GM12892 (cell line): ENCODE measurements around the gene SEC14L1.

Experiments
- POLR2A ChIP-seq: IDR thresholded peaks from 2 replicates; pipeline ENCODE4 v1.6.1; 2011; ENCODE audit warnings: low read depth, low read length, control low read depth
- POLR2AphosphoS5 ChIP-seq: IDR thresholded peaks from 2 replicates; pipeline ENCODE4 v1.6.1; 2011; ENCODE audit warnings: low read depth, low read length, control low read depth
- TAF1 ChIP-seq: IDR thresholded peaks from 2 replicates; pipeline ENCODE4 v1.6.1; 2011; ENCODE audit warnings: low read depth, mild to moderate bottlenecking, control low read depth, low read length, borderline replicate concordance

DNA sequence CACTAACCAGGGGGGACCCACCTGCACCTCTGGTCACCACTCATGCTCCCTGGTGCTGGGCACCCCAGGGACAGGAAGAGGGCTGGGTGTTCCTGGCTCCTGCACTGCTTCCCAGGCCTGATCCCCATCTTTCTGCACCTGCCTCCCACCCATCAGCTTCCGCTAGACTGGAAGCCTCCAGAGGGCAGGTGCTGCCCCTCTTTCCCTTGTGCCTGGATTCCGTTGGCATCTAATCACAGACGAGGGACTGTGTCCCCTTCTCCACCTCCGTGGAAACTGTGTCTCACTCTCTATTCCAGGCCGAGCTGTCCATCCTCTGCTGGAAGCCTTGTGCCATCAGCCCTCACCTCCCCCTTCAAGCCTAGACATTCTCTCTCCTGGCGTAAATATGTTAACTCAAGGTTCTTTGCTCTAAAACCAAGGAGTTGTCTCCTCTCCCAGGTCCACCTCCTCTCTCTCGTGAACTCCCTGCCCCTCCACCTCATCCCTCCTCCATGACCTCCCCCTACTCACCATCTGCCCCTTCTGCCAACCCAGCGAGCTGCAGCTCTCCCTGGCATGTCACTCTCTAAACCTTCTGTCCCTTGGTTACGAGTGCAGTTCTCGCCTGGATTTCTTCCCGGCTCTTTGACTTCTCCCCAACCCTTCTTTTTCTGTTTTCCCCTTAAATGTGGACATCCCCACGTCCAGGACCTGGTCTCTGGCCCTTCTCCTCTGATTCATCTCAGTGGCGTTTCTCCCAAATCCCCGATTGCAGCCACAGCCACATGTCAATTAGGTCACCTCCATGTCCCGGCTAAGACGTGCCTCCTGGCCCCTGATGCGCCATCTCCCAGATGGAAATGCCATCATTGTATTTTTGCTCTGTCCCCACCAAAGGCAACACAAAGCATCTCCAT lies 107.7 kb downstream of the SEC14L1 start:
- TF ChIP-seq POLR2AphosphoS5: no peak
- TF ChIP-seq POLR2A: no peak
- TF ChIP-seq TAF1: no peak
